Panc1 (cell line): ENCODE data around the gene NADSYN1. TPM values are rescaled to one million over a fixed set of nuclear protein-coding genes. Genes with fewer than 3 reads are reported as not detected.

ENCODE experiments used
- ATAC-seq: fragments of 200-7000 bp; cut with Tn5 transposase; 2 replicates; pipeline ENCODE4 v1.9.1; 2020; ENCODE audit warnings: mild to moderate bottlenecking, moderate library complexity
- BruUV-seq: library from RNA; stranded (reverse); fragments of 400-500 nt; replicated peaks from 2 replicates; lab custom pipeline; 2021; lab: Mats Ljungman, UMichigan
- CTCF ChIA-PET: fragments of 300-600 bp; sonication (Branson Sonifier 250); formaldehyde crosslinking; loops from one replicate; lab custom pipeline; 2022; ENCODE audit warnings: antibody characterized with exemption; lab: Charles Lee
- POLR2A ChIA-PET: fragments of 300-600 bp; sonication (Branson Sonifier 250); formaldehyde crosslinking; loops from one replicate; lab custom pipeline; 2022; ENCODE audit warnings: antibody characterized with exemption; lab: Charles Lee
- DNase-seq: peaks from one replicate; pipeline ENCODE4 v3.0.0-alpha.2; 2010; ENCODE audit warnings: low read depth, low spot score
- H3K27ac ChIP-seq: 2 replicates; pipeline ENCODE4 v1.5.1; 2011; ENCODE audit warnings: mild to moderate bottlenecking, low read length, inconsistent platforms
- H3K27me3 ChIP-seq: fragments of 200-500 bp; sonication (Bioruptor generic); 2 replicates; pipeline ENCODE4 v1.6.0; 2014; ENCODE audit warnings: low read length, inconsistent platforms; ENCODE audit not compliant: control insufficient read depth, insufficient read depth
- H3K36me3 ChIP-seq: fragments of 200-500 bp; sonication (Bioruptor generic); 2 replicates; pipeline ENCODE4 v1.5.1; 2014; ENCODE audit warnings: inconsistent platforms, mild to moderate bottlenecking, low read length, moderate library complexity; ENCODE audit not compliant: control insufficient read depth, insufficient read depth
- H3K4me1 ChIP-seq: 2 replicates; pipeline ENCODE4 v1.5.1; 2011; ENCODE audit warnings: inconsistent platforms, mild to moderate bottlenecking, low read length, moderate library complexity; ENCODE audit not compliant: control insufficient read depth, insufficient read depth
- H3K4me3 ChIP-seq, 2 experiments: 2 replicates each; pipeline ENCODE4 v1.5.1; 2011 to 2012; ENCODE audit warnings: low read depth in 2 of 2, low read length in 2 of 2, mild to moderate bottlenecking in 2 of 2, inconsistent platforms in 1 of 2, moderate library complexity in 1 of 2
- H3K9me3 ChIP-seq: fragments of 200-500 bp; sonication (Bioruptor generic); 2 replicates; pipeline ENCODE4 v1.5.1; 2014; ENCODE audit warnings: low read depth, mild to moderate bottlenecking, inconsistent platforms, low read length, moderate library complexity; ENCODE audit not compliant: control insufficient read depth, insufficient read depth
- CTCF ChIP-seq: fragments of 450-650 bp; IDR thresholded peaks from 2 replicates; pipeline ENCODE4 v1.5.1; 2017; ENCODE audit warnings: mild to moderate bottlenecking
- POLR2AphosphoS5 ChIP-seq: IDR thresholded peaks from 2 replicates; pipeline ENCODE4 v1.6.1; 2012; ENCODE audit warnings: mild to moderate bottlenecking, low read depth, low read length, moderate library complexity
- REST ChIP-seq, 2 experiments: IDR thresholded peaks; 2 replicates each; pipeline ENCODE4 v1.6.1; 2011 to 2012; ENCODE audit warnings: low read depth in 2 of 2, control low read depth in 1 of 2, low read length in 1 of 2, mild to moderate bottlenecking in 1 of 2, moderate library complexity in 1 of 2; ENCODE audit not compliant: insufficient read depth in 1 of 2
- SIN3A ChIP-seq: IDR thresholded peaks from 2 replicates; pipeline ENCODE4 v1.6.1; 2012; ENCODE audit warnings: low read depth, mild to moderate bottlenecking, low read length, moderate library complexity, borderline replicate concordance; ENCODE audit not compliant: insufficient read depth
- TCF7L2 ChIP-seq: IDR thresholded peaks from 2 replicates; pipeline ENCODE4 v1.6.1; 2011; ENCODE audit warnings: mild to moderate bottlenecking, low read depth, low read length, inconsistent platforms
- in situ Hi-C: cut with HindIII; loops from 2 replicates; pipeline ENCODE4 v1.10.0; 2016; ENCODE audit warnings: low sequenced_read_pairs, low pct_unique_long_range_greater_than_20kb
- intact Hi-C: fragments of 100-400 bp; cut with micrococcal nuclease; formaldehyde crosslinking; loops from one replicate; pipeline ENCODE4 v1.10.0; 2022; ENCODE audit not compliant: unreplicated experiment
- total RNA-seq: library from RNA; stranded (reverse); gene quantifications from one replicate; pipeline ENCODE4 v1.2.1, GENCODE V29; 2021; ENCODE audit not compliant: unreplicated experiment

Gene NADSYN1
- total RNA-seq, 1 experiment from 2014 or later = 76.1 TPM

- intact Hi-C loops (no loop called here), in situ Hi-C loops (no loop called here)
- H3K36me3 ChIP-seq = no peaks in the 10 kb centered on the region
- ATAC-seq = 0 out of 2 replicates have a peak, but pooled peaks have one; percentile 21
- H3K9me3 ChIP-seq = no peaks in the 10 kb centered on the region
- H3K27ac ChIP-seq = no peak overlapping the region
- DNase-seq = no peak
- TF ChIP-seq CTCF (no peak), SIN3A (no peak), POLR2AphosphoS5 (no peak), REST (IDR thresholded peaks at IDR 0.05; ENCODE audit: insufficient read depth in 1 of 2, low read depth in 2 of 2, low read length in 1 of 2) (no peak), TCF7L2 (no peak)
- H3K4me1 ChIP-seq = no peaks in the 10 kb centered on the region
- H3K4me3 ChIP-seq = no peak overlapping the region
- no peaks in the 10 kb centered on the region; the same call in 1 of the 2 replicates for H3K27me3 ChIP-seq
- CTCF ChIA-PET = no interaction called here
- POLR2A ChIA-PET = no interaction called here
- BruUV-seq = no TSS peak
Observed at GRCh38 chr11:71406681-71407080, 46.3 kb upstream of the NADSYN1 start.

- ChIA-PET POLR2A (no interaction called here), CTCF (no interaction called here)
- ATAC-seq = no peak
- no peaks in the 10 kb centered on the region; the same call in 1 of the 2 replicates for H3K27me3 ChIP-seq
- intact Hi-C loops (no loop called here), in situ Hi-C loops (no loop called here)
- H3K4me3 ChIP-seq = no peak overlapping the region
- BruUV-seq = no TSS peak
- no peaks in the 10 kb centered on the region for H3K4me1 ChIP-seq
- DNase-seq = no peak
- no peaks in the 10 kb centered on the region for H3K9me3 ChIP-seq
- no peak overlapping the region for H3K27ac ChIP-seq
- TF ChIP-seq REST (IDR thresholded peaks at IDR 0.05; ENCODE audit: insufficient read depth in 1 of 2, low read depth in 2 of 2, low read length in 1 of 2) (no peak), TCF7L2 (no peak), POLR2AphosphoS5 (no peak), SIN3A (no peak), CTCF (no peak)
- H3K36me3 ChIP-seq = no peaks in the 10 kb centered on the region
Observed at GRCh38 chr11:71407356-71407755, 45.6 kb upstream of the NADSYN1 start.
